ENCODE results near the gene ATP6V0E1.
"Not testable (repeated sequence)": the region's sequence is repeated elsewhere in the genome, so short reads cannot be mapped to it uniquely, and the experiment has no call there.

Gene ATP6V0E1

GRCh38 chr5:173014671-173015070 is 31.1 kb downstream of the ATP6V0E1 start:
- Histone ChIP-seq H3K9ac (ENCODE audit: low read depth in 1 of 2, low read length in 2 of 2) (no peak overlapping the region), H3K27ac (ENCODE audit: low read depth, low read length) (no peak overlapping the region), H3K27me3 (ENCODE audit: control insufficient read depth in 1 of 2, insufficient read depth in 2 of 2, low read length in 2 of 2) (no peaks in the 10 kb centered on the region), H3K4me1 (ENCODE audit: control insufficient read depth in 1 of 2, insufficient read depth in 2 of 2, low read length in 2 of 2) (peaks cover 0 to 8% of the 10 kb centered on the region in 2 donors), H3K4me3 (ENCODE audit: low read depth in 1 of 2, low read length in 2 of 2) (no peak overlapping the region), H3K9me3 (ENCODE audit: control insufficient read depth in 1 of 2, low read length in 2 of 2) (no peaks in the 10 kb centered on the region), H3K36me3 (ENCODE audit: control insufficient read depth in 1 of 2, insufficient read depth in 2 of 2, low read length in 2 of 2) (no peaks in the 10 kb centered on the region)

GRCh38 chr5:173015192-173015591 is 31.6 kb downstream of the ATP6V0E1 start:
- H3K9me3 ChIP-seq (ENCODE audit: control insufficient read depth in 1 of 2, low read length in 2 of 2): no peaks in the 10 kb centered on the region
- H3K4me3 ChIP-seq (ENCODE audit: low read depth in 1 of 2, low read length in 2 of 2): no peak overlapping the region
- no peak overlapping the region for H3K9ac ChIP-seq (ENCODE audit: low read depth in 1 of 2, low read length in 2 of 2)
- H3K27me3 ChIP-seq (ENCODE audit: control insufficient read depth in 1 of 2, insufficient read depth in 2 of 2, low read length in 2 of 2): no peaks in the 10 kb centered on the region
- peaks cover 4 to 5% of the 10 kb centered on the region in 2 donors for H3K36me3 ChIP-seq (ENCODE audit: control insufficient read depth in 1 of 2, insufficient read depth in 2 of 2, low read length in 2 of 2)
- H3K4me1 ChIP-seq (ENCODE audit: control insufficient read depth in 1 of 2, insufficient read depth in 2 of 2, low read length in 2 of 2): peaks cover 0 to 8% of the 10 kb centered on the region in 2 donors
- no peak overlapping the region for H3K27ac ChIP-seq (ENCODE audit: low read depth, low read length)

GRCh38 chr5:173015598-173016455 is 32.3 kb downstream of the ATP6V0E1 start:
- H3K36me3 ChIP-seq (ENCODE audit: control insufficient read depth in 1 of 2, insufficient read depth in 2 of 2, low read length in 2 of 2): peaks cover 8 to 11% of the 10 kb centered on the region in 2 donors
- no peaks in the 10 kb centered on the region for H3K27me3 ChIP-seq (ENCODE audit: control insufficient read depth in 1 of 2, insufficient read depth in 2 of 2, low read length in 2 of 2)
- no peaks in the 10 kb centered on the region for H3K9me3 ChIP-seq (ENCODE audit: control insufficient read depth in 1 of 2, low read length in 2 of 2)
- H3K9ac ChIP-seq (ENCODE audit: low read depth in 1 of 2, low read length in 2 of 2): peak overlapping the region in 1 of 2 donors; percentile 28
- H3K4me1 ChIP-seq (ENCODE audit: control insufficient read depth in 1 of 2, insufficient read depth in 2 of 2, low read length in 2 of 2): peaks cover 0 to 5% of the 10 kb centered on the region in 2 donors
- H3K27ac ChIP-seq (ENCODE audit: low read depth, low read length): peak overlapping the region; percentile 60
- no peak overlapping the region for H3K4me3 ChIP-seq (ENCODE audit: low read depth in 1 of 2, low read length in 2 of 2)

GRCh38 chr5:173016598-173017046 is 33.1 kb downstream of the ATP6V0E1 start:
- peaks cover 0 to under 1% of the 10 kb centered on the region in 2 donors for H3K4me1 ChIP-seq (ENCODE audit: control insufficient read depth in 1 of 2, insufficient read depth in 2 of 2, low read length in 2 of 2)
- H3K27me3 ChIP-seq (ENCODE audit: control insufficient read depth in 1 of 2, insufficient read depth in 2 of 2, low read length in 2 of 2): no peaks in the 10 kb centered on the region
- H3K36me3 ChIP-seq (ENCODE audit: control insufficient read depth in 1 of 2, insufficient read depth in 2 of 2, low read length in 2 of 2): peaks cover 11% of the 10 kb centered on the region in 2 donors
- no peaks in the 10 kb centered on the region for H3K9me3 ChIP-seq (ENCODE audit: control insufficient read depth in 1 of 2, low read length in 2 of 2)
- H3K4me3 ChIP-seq (ENCODE audit: low read depth in 1 of 2, low read length in 2 of 2): no peak overlapping the region
- H3K9ac ChIP-seq (ENCODE audit: low read depth in 1 of 2, low read length in 2 of 2): peak overlapping the region in 1 of 2 donors; percentile 28
- peak overlapping the region; percentile 60 for H3K27ac ChIP-seq (ENCODE audit: low read depth, low read length)

GRCh38 chr5:173017087-173017486 is 33.5 kb downstream of the ATP6V0E1 start:
- Histone ChIP-seq H3K27ac (ENCODE audit: low read depth, low read length) (peak overlapping the region; percentile 8), H3K36me3 (ENCODE audit: control insufficient read depth in 1 of 2, insufficient read depth in 2 of 2, low read length in 2 of 2) (peaks cover 11 to 15% of the 10 kb centered on the region in 2 donors)
- H3K9ac ChIP-seq (ENCODE audit: low read depth in 1 of 2, low read length in 2 of 2); H3K9me3 ChIP-seq (ENCODE audit: control insufficient read depth in 1 of 2, low read length in 2 of 2); H3K4me3 ChIP-seq (ENCODE audit: low read depth in 1 of 2, low read length in 2 of 2); H3K27me3 ChIP-seq (ENCODE audit: control insufficient read depth in 1 of 2, insufficient read depth in 2 of 2, low read length in 2 of 2); H3K4me1 ChIP-seq (ENCODE audit: control insufficient read depth in 1 of 2, insufficient read depth in 2 of 2, low read length in 2 of 2): not testable (repeated sequence)

GRCh38 chr5:173018358-173018757 is 34.8 kb downstream of the ATP6V0E1 start:
- Histone ChIP-seq H3K9ac (ENCODE audit: low read depth in 1 of 2, low read length in 2 of 2) (no peak overlapping the region), H3K4me1 (ENCODE audit: control insufficient read depth in 1 of 2, insufficient read depth in 2 of 2, low read length in 2 of 2) (no peaks in the 10 kb centered on the region), H3K27me3 (ENCODE audit: control insufficient read depth in 1 of 2, insufficient read depth in 2 of 2, low read length in 2 of 2) (no peaks in the 10 kb centered on the region), H3K4me3 (ENCODE audit: low read depth in 1 of 2, low read length in 2 of 2) (no peak overlapping the region), H3K9me3 (ENCODE audit: control insufficient read depth in 1 of 2, low read length in 2 of 2) (no peaks in the 10 kb centered on the region), H3K27ac (ENCODE audit: low read depth, low read length) (no peak overlapping the region), H3K36me3 (ENCODE audit: control insufficient read depth in 1 of 2, insufficient read depth in 2 of 2, low read length in 2 of 2) (peaks cover 11 to 26% of the 10 kb centered on the region in 2 donors)

- no peak overlapping the region for H3K27ac ChIP-seq (ENCODE audit: low read depth, low read length)
- no peak overlapping the region for H3K9ac ChIP-seq (ENCODE audit: low read depth in 1 of 2, low read length in 2 of 2)
Observed at GRCh38 chr5:173020154-173020581, 36.6 kb downstream of the ATP6V0E1 start.

GRCh38 chr5:173020643-173021042 is 37.1 kb downstream of the ATP6V0E1 start:
- no peaks in the 10 kb centered on the region for H3K4me1 ChIP-seq (ENCODE audit: control insufficient read depth in 1 of 2, insufficient read depth in 2 of 2, low read length in 2 of 2)
- H3K27ac ChIP-seq (ENCODE audit: low read depth, low read length): no peak overlapping the region
- H3K9ac ChIP-seq (ENCODE audit: low read depth in 1 of 2, low read length in 2 of 2): no peak overlapping the region
- peaks cover 11 to 31% of the 10 kb centered on the region in 2 donors for H3K36me3 ChIP-seq (ENCODE audit: control insufficient read depth in 1 of 2, insufficient read depth in 2 of 2, low read length in 2 of 2)
- no peak overlapping the region for H3K4me3 ChIP-seq (ENCODE audit: low read depth in 1 of 2, low read length in 2 of 2)
- no peaks in the 10 kb centered on the region for H3K9me3 ChIP-seq (ENCODE audit: control insufficient read depth in 1 of 2, low read length in 2 of 2)
- H3K27me3 ChIP-seq (ENCODE audit: control insufficient read depth in 1 of 2, insufficient read depth in 2 of 2, low read length in 2 of 2): no peaks in the 10 kb centered on the region

More at GRCh38 chr5:173020154-173020581, 36.6 kb downstream of the ATP6V0E1 start:
- Histone ChIP-seq H3K4me1 (ENCODE audit: control insufficient read depth in 1 of 2, insufficient read depth in 2 of 2, low read length in 2 of 2) (no peaks in the 10 kb centered on the region), H3K36me3 (ENCODE audit: control insufficient read depth in 1 of 2, insufficient read depth in 2 of 2, low read length in 2 of 2) (peaks cover 11 to 28% of the 10 kb centered on the region in 2 donors), H3K9me3 (ENCODE audit: control insufficient read depth in 1 of 2, low read length in 2 of 2) (no peaks in the 10 kb centered on the region), H3K4me3 (ENCODE audit: low read depth in 1 of 2, low read length in 2 of 2) (no peak overlapping the region), H3K27me3 (ENCODE audit: control insufficient read depth in 1 of 2, insufficient read depth in 2 of 2, low read length in 2 of 2) (no peaks in the 10 kb centered on the region)

- Histone ChIP-seq H3K9me3 (ENCODE audit: control insufficient read depth in 1 of 2, low read length in 2 of 2) (no peaks in the 10 kb centered on the region), H3K4me1 (ENCODE audit: control insufficient read depth in 1 of 2, insufficient read depth in 2 of 2, low read length in 2 of 2) (peaks cover 14 to 21% of the 10 kb centered on the region in 2 donors), H3K27ac (ENCODE audit: low read depth, low read length) (no peak overlapping the region), H3K4me3 (ENCODE audit: low read depth in 1 of 2, low read length in 2 of 2) (no peak overlapping the region), H3K36me3 (ENCODE audit: control insufficient read depth in 1 of 2, insufficient read depth in 2 of 2, low read length in 2 of 2) (peaks cover 2 to 28% of the 10 kb centered on the region in 2 donors), H3K9ac (ENCODE audit: low read depth in 1 of 2, low read length in 2 of 2) (no peak overlapping the region), H3K27me3 (ENCODE audit: control insufficient read depth in 1 of 2, insufficient read depth in 2 of 2, low read length in 2 of 2) (no peaks in the 10 kb centered on the region)
Observed at GRCh38 chr5:173025651-173026050, 42.1 kb downstream of the ATP6V0E1 start.

- peaks cover 14 to 21% of the 10 kb centered on the region in 2 donors for H3K4me1 ChIP-seq (ENCODE audit: control insufficient read depth in 1 of 2, insufficient read depth in 2 of 2, low read length in 2 of 2)
- peaks cover 0 to 13% of the 10 kb centered on the region in 2 donors for H3K36me3 ChIP-seq (ENCODE audit: control insufficient read depth in 1 of 2, insufficient read depth in 2 of 2, low read length in 2 of 2)
- no peaks in the 10 kb centered on the region for H3K27me3 ChIP-seq (ENCODE audit: control insufficient read depth in 1 of 2, insufficient read depth in 2 of 2, low read length in 2 of 2)
- no peak overlapping the region for H3K27ac ChIP-seq (ENCODE audit: low read depth, low read length)
- no peak overlapping the region for H3K4me3 ChIP-seq (ENCODE audit: low read depth in 1 of 2, low read length in 2 of 2)
- H3K9ac ChIP-seq (ENCODE audit: low read depth in 1 of 2, low read length in 2 of 2): no peak overlapping the region
- no peaks in the 10 kb centered on the region for H3K9me3 ChIP-seq (ENCODE audit: control insufficient read depth in 1 of 2, low read length in 2 of 2)
Observed at GRCh38 chr5:173027905-173028304, 44.3 kb downstream of the ATP6V0E1 start.

Data from duodenal mucosa (tissue), 2 donors.